Osteocyte (in vitro differentiated cells): Measurements from ENCODE around the gene PLCH2. TPM values are rescaled to one million over a fixed set of nuclear protein-coding genes. Genes with fewer than 3 reads are reported as not detected.
"Not testable (repeated sequence)": the region's sequence is repeated elsewhere in the genome, so short reads cannot be mapped to it uniquely, and the experiment has no call there.

Experiments
- DNase-seq: peaks from one replicate; pipeline ENCODE4 v3.0.0; 2021; ENCODE audit warnings: mixed read lengths; ENCODE audit not compliant: unreplicated experiment; ENCODE audit errors: extremely low spot score
- H3K27ac Mint-ChIP-seq: one replicate; pipeline ENCODE4 v1.8.0; 2021; ENCODE audit warnings: mild to moderate bottlenecking, mixed read lengths; ENCODE audit not compliant: unreplicated experiment
- H3K27me3 Mint-ChIP-seq: one replicate; pipeline ENCODE4 v1.8.0; 2021; ENCODE audit warnings: mixed read lengths; ENCODE audit not compliant: unreplicated experiment
- H3K36me3 Mint-ChIP-seq: one replicate; pipeline ENCODE4 v1.8.0; 2021; ENCODE audit warnings: mixed read lengths; ENCODE audit not compliant: unreplicated experiment
- H3K4me1 Mint-ChIP-seq: one replicate; pipeline ENCODE4 v1.8.0; 2021; ENCODE audit warnings: mixed read lengths; ENCODE audit not compliant: unreplicated experiment
- H3K4me3 Mint-ChIP-seq: one replicate; pipeline ENCODE4 v1.8.0; 2021; ENCODE audit warnings: mild to moderate bottlenecking, moderate library complexity, mixed read lengths; ENCODE audit not compliant: unreplicated experiment
- H3K9me3 Mint-ChIP-seq: one replicate; pipeline ENCODE4 v1.8.0; 2021; ENCODE audit warnings: mixed read lengths; ENCODE audit not compliant: unreplicated experiment
- CTCF ChIP-seq: fragments of 200-600 bp; sonication (generic); IDR thresholded peaks from 2 replicates; pipeline ENCODE4 v1.5.0; 2021; ENCODE audit warnings: antibody characterized with exemption, mild to moderate bottlenecking, moderate library complexity
- total RNA-seq: library from RNA; stranded (reverse); gene quantifications from 2 replicates; pipeline ENCODE4 v1.2.1, GENCODE V29; 2021

Gene PLCH2
- total RNA-seq, 1 donor from 2014 or later = 12.6 TPM

GRCh38 chr1:2457444-2457843 lies 18.6 kb upstream of the PLCH2 start:
- Mint-ChIP-seq H3K9me3 (no peaks in the 10 kb centered on the region), H3K4me1 (peaks cover 30% of the 10 kb centered on the region), H3K27me3 (no peaks in the 10 kb centered on the region), H3K4me3 (no peak overlapping the region), H3K27ac (no peak overlapping the region), H3K36me3 (no peaks in the 10 kb centered on the region)
- DNase-seq = no peak
- TF ChIP-seq CTCF = no peak

- Mint-ChIP-seq H3K27ac (no peak overlapping the region), H3K4me3 (no peak overlapping the region), H3K9me3 (no peaks in the 10 kb centered on the region), H3K36me3 (no peaks in the 10 kb centered on the region), H3K27me3 (no peaks in the 10 kb centered on the region), H3K4me1 (peaks cover 23% of the 10 kb centered on the region)
- DNase-seq = no peak
- no peak for TF ChIP-seq CTCF
These were observed 17.4 kb upstream of the PLCH2 start for GRCh38 chr1:2458687-2459086.

GRCh38 chr1:2459102-2459753 lies 16.9 kb upstream of the PLCH2 start:
- peaks cover 23% of the 10 kb centered on the region for H3K4me1 Mint-ChIP-seq
- not testable (repeated sequence) for H3K9me3 Mint-ChIP-seq, H3K4me3 Mint-ChIP-seq, DNase-seq, H3K27me3 Mint-ChIP-seq, H3K36me3 Mint-ChIP-seq
- H3K27ac Mint-ChIP-seq = peak overlapping the region; percentile 31

GRCh38 chr1:2459757-2460156 lies 16.3 kb upstream of the PLCH2 start:
- no peaks in the 10 kb centered on the region for H3K9me3 Mint-ChIP-seq
- H3K27me3 Mint-ChIP-seq = no peaks in the 10 kb centered on the region
- H3K4me1 Mint-ChIP-seq = peaks cover 26% of the 10 kb centered on the region
- no peak for DNase-seq
- H3K36me3 Mint-ChIP-seq = no peaks in the 10 kb centered on the region
- peak; percentile 7 for TF ChIP-seq CTCF
- H3K27ac Mint-ChIP-seq = peak overlapping the region; percentile 31
- H3K4me3 Mint-ChIP-seq = no peak overlapping the region

GRCh38 chr1:2460203-2460602 lies 15.9 kb upstream of the PLCH2 start:
- no peak overlapping the region for H3K4me3 Mint-ChIP-seq
- H3K4me1 Mint-ChIP-seq = peaks cover 26% of the 10 kb centered on the region
- no peaks in the 10 kb centered on the region for H3K27me3 Mint-ChIP-seq
- no peak for DNase-seq
- H3K9me3 Mint-ChIP-seq = no peaks in the 10 kb centered on the region
- H3K36me3 Mint-ChIP-seq = no peaks in the 10 kb centered on the region
- no peak for TF ChIP-seq CTCF
- no peak overlapping the region for H3K27ac Mint-ChIP-seq
